IMR-90 (cell line): ENCODE data around the gene RPS2. TPM values are rescaled to one million over a fixed set of nuclear protein-coding genes. Genes with fewer than 3 reads are reported as not detected.

Experiments
- ATAC-seq: fragments of 200-7000 bp; cut with Tn5 transposase; 2 replicates; pipeline ENCODE4 v1.9.1; 2020; ENCODE audit warnings: low read depth, mild to moderate bottlenecking, moderate library complexity
- BruUV-seq: library from RNA; stranded (reverse); fragments of 400-500 nt; replicated peaks from 2 replicates; lab custom pipeline; 2021; lab: Mats Ljungman, UMichigan
- CTCF ChIA-PET: fragments of 300-600 bp; formaldehyde crosslinking; extraction: SDS; loops from one replicate; lab custom pipeline; 2021; ENCODE audit warnings: antibody characterized with exemption; lab: Yijun Ruan, JAX
- POLR2A ChIA-PET: fragments of 300-600 bp; sonication (Branson Sonifier 250); formaldehyde crosslinking; loops from one replicate; lab custom pipeline; 2022; ENCODE audit warnings: antibody characterized with exemption; ENCODE audit not compliant: unreplicated experiment; lab: Charles Lee
- DNase-seq: peaks from one replicate; pipeline ENCODE4 v3.0.0; 2013
- H2AFZ ChIP-seq: replicated peaks from 2 replicates; pipeline ENCODE3; 2013; ENCODE audit warnings: low read length, mild to moderate bottlenecking; ENCODE audit not compliant: poor library complexity
- H2AK5ac ChIP-seq: 2 replicates; pipeline ENCODE4 v1.6.1; 2013; ENCODE audit warnings: low read depth, low read length, inconsistent platforms
- H2AK9ac ChIP-seq: replicated peaks from 2 replicates; pipeline ENCODE3; 2013; ENCODE audit warnings: mild to moderate bottlenecking, low read depth, low read length, moderate library complexity; ENCODE audit not compliant: poor library complexity
- H2BK120ac ChIP-seq: 2 replicates; pipeline ENCODE4 v1.6.1; 2013; ENCODE audit warnings: low read depth, low read length, inconsistent platforms
- H2BK15ac ChIP-seq: 3 replicates; pipeline ENCODE4 v1.6.1; 2013; ENCODE audit warnings: low read depth, low read length, inconsistent platforms
- H2BK20ac ChIP-seq: 2 replicates; pipeline ENCODE4 v1.6.1; 2013; ENCODE audit warnings: low read depth, mild to moderate bottlenecking, inconsistent platforms, low read length, moderate library complexity
- H2BK5ac ChIP-seq: 2 replicates; pipeline ENCODE4 v1.6.1; 2013; ENCODE audit warnings: mild to moderate bottlenecking, low read depth, low read length, inconsistent platforms; ENCODE audit not compliant: poor library complexity, severe bottlenecking
- H3K14ac ChIP-seq: replicated peaks from 2 replicates; pipeline ENCODE4 v1.6.1; 2013; ENCODE audit warnings: low read depth, low read length, inconsistent platforms
- H3K18ac ChIP-seq: 2 replicates; pipeline ENCODE4 v1.6.1; 2013; ENCODE audit warnings: low read depth, low read length, control low read depth
- H3K23ac ChIP-seq: 2 replicates; pipeline ENCODE4 v1.6.1; 2013; ENCODE audit warnings: low read depth, low read length, inconsistent platforms
- H3K27ac ChIP-seq: 2 replicates; pipeline ENCODE4 v1.5.1; 2013; ENCODE audit warnings: mild to moderate bottlenecking, control low read depth, low read length; ENCODE audit not compliant: insufficient read depth
- H3K27me3 ChIP-seq: 2 replicates; pipeline ENCODE4 v1.6.1; 2013; ENCODE audit warnings: low read length; ENCODE audit not compliant: control insufficient read depth, insufficient read depth
- H3K36me3 ChIP-seq: 2 replicates; pipeline ENCODE4 v1.6.1; 2013; ENCODE audit warnings: low read length, mixed read lengths; ENCODE audit not compliant: control insufficient read depth, insufficient read depth
- H3K4ac ChIP-seq: 2 replicates; pipeline ENCODE4 v1.6.1; 2013; ENCODE audit warnings: low read depth, low read length, inconsistent platforms
- H3K4me1 ChIP-seq: 2 replicates; pipeline ENCODE4 v1.6.1; 2013; ENCODE audit warnings: low read length, mixed read lengths; ENCODE audit not compliant: control insufficient read depth, insufficient read depth
- H3K4me2 ChIP-seq: 2 replicates; pipeline ENCODE4 v1.6.1; 2013; ENCODE audit warnings: low read depth, mild to moderate bottlenecking, control low read depth, low read length, moderate library complexity
- H3K4me3 ChIP-seq: 2 replicates; pipeline ENCODE4 v1.5.1; 2013; ENCODE audit warnings: low read depth, mild to moderate bottlenecking, control low read depth, low read length, moderate library complexity; ENCODE audit not compliant: insufficient read depth
- H3K56ac ChIP-seq: 2 replicates; pipeline ENCODE4 v1.6.1; 2013; ENCODE audit warnings: low read length, inconsistent platforms; ENCODE audit not compliant: insufficient read depth; ENCODE audit errors: extremely low read depth
- H3K79me1 ChIP-seq, 2 experiments: 2 replicates each; pipeline ENCODE4 v1.6.1; 2013; ENCODE audit warnings: low read length in 2 of 2, inconsistent platforms in 1 of 2, low read depth in 1 of 2
- H3K9ac ChIP-seq: 2 replicates; pipeline ENCODE4 v1.6.1; 2013; ENCODE audit warnings: low read depth, low read length, control low read depth
- H3K9me1 ChIP-seq: 2 replicates; pipeline ENCODE4 v1.6.1; 2013; ENCODE audit warnings: low read length, inconsistent platforms; ENCODE audit not compliant: insufficient read depth
- H3K9me3 ChIP-seq: 2 replicates; pipeline ENCODE4 v1.6.1; 2013; ENCODE audit warnings: low read length; ENCODE audit not compliant: control insufficient read depth, insufficient read depth
- H4K20me1 ChIP-seq: 2 replicates; pipeline ENCODE4 v1.6.1; 2013; ENCODE audit warnings: low read length, inconsistent platforms; ENCODE audit not compliant: insufficient read depth
- H4K5ac ChIP-seq: 2 replicates; pipeline ENCODE4 v1.6.1; 2013; ENCODE audit warnings: mild to moderate bottlenecking, low read depth, low read length, control low read depth
- H4K8ac ChIP-seq, 2 experiments: 2 replicates each; pipeline ENCODE4 v1.6.1; 2013; ENCODE audit warnings: low read depth in 2 of 2, low read length in 2 of 2, control low read depth in 1 of 2, inconsistent platforms in 1 of 2
- H4K91ac ChIP-seq: 2 replicates; pipeline ENCODE4 v1.6.1; 2013; ENCODE audit warnings: low read depth, low read length, inconsistent platforms; ENCODE audit not compliant: insufficient read depth
- BHLHE40 ChIP-seq: fragments of 150-350 bp; IDR thresholded peaks from 2 replicates; pipeline ENCODE4 v1.6.1; 2016; ENCODE audit warnings: mild to moderate bottlenecking, low read depth, low read length
- CEBPB ChIP-seq: IDR thresholded peaks from 2 replicates; pipeline ENCODE4 v1.6.1; 2012; ENCODE audit warnings: low read depth, low read length, improper control_type of control experiment
- CHD1 ChIP-seq: IDR thresholded peaks from 2 replicates; pipeline ENCODE4 v1.6.1; 2012; ENCODE audit warnings: low read depth, low read length, improper control_type of control experiment
- POLR2A ChIP-seq: IDR thresholded peaks from 2 replicates; pipeline ENCODE4 v1.6.1; 2012; ENCODE audit warnings: mild to moderate bottlenecking, low read depth, low read length
- RFX5 ChIP-seq: IDR thresholded peaks from 2 replicates; pipeline ENCODE4 v1.8.0; 2012; ENCODE audit warnings: low read depth, mild to moderate bottlenecking, low read length, moderate library complexity
- WGBS, 2 experiments: methylation state at CpG; one replicate each; pipeline versions ENCODE4 v1.1.5 to v1.1.7; 2013; ENCODE audit warnings: missing lambda C conversion rate in 2 of 2; ENCODE audit not compliant: insufficient read length in 1 of 2; ENCODE audit errors: extremely low coverage in 2 of 2; 5-methylcytosine and 5-hydroxymethylcytosine counted together
- dilution Hi-C: fragments of 300-500 bp; cut with HindIII; formaldehyde crosslinking; loops from one replicate; pipeline ENCODE4 v1.14.3; 2018; ENCODE audit warnings: low sequenced_read_pairs; ENCODE audit not compliant: unreplicated experiment
- in situ Hi-C: fragments of 300-500 bp; cut with MboI; formaldehyde crosslinking; loops from 3 replicates; pipeline ENCODE4 v1.14.3; 2019; ENCODE audit warnings: low sequenced_read_pairs, inconsistent platforms, mixed read lengths
- intact Hi-C: fragments of 100-400 bp; cut with micrococcal nuclease; formaldehyde crosslinking; loops from 2 replicates; pipeline ENCODE4 v1.10.0; 2022
- polyA plus RNA-seq, 3 experiments: library from polyadenylated mRNA; depleted of rRNA; stranded (reverse); fragments of >200 nt; gene quantifications; 2 replicates each; pipeline ENCODE4 v1.2.3, GENCODE V29; 2012; ENCODE audit warnings: low replicate concordance in 1 of 3
- total RNA-seq: library from RNA; depleted of rRNA; stranded (reverse); fragments of >200 nt; gene quantifications from 2 replicates; pipeline ENCODE4 v1.2.3, GENCODE V29; 2012

RPS2 gene
- total and polyA plus RNA-seq, 2 of the 4 experiments (the other 2 are of a cell fraction): 2,703 to 6,941 TPM

DNA sequence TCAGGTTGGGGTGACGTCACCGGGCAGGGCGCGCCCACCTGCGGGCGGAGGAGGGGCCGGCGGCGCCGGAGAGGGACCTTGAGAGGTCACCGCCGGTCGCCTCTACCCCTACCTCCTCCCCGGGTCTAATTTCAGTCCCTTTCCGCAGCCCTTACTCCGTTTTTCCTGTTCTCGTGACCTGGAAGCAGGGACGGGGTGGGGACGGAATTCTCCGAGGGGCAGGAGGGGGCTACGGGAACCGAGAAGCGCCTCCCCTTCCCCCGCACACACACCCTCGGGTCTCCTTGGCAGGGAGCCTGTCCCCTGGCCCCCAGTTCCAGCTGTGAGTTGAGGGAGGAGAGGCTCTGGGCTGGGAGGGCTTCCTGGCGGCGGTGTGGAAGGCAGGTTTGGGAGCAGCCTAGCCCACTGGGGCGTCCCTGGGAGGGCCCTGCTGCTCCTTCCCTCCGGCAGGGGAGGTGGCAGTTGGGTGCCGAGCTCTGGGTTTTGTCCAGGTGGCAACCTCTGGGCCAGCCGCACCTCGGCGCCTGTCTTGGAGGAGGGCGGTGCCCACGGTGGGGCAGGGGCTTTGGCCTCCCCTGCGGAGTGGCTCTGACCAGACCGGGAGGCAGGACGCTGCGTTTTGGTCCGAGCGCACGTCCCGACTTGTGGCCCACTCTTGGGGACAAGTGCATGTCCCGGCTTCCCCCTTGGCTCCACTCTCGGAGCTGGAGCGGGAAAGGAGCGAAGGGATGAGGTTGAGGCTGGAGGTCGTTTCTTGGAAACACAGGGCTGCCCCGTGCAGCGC, 25.9 kb upstream of the RPS2 start:
- Histone ChIP-seq H4K8ac (no peak overlapping the region), H4K91ac (no peak overlapping the region), H2BK20ac (no peak overlapping the region), H3K9me1 (peaks cover 19% of the 10 kb centered on the region), H2BK5ac (no peak overlapping the region), H3K56ac (no peak overlapping the region), H3K9ac (no peak overlapping the region), H4K5ac (0 out of 2 replicates have a peak overlapping the region, but pooled peaks have one; percentile 23), H3K4me1 (peaks cover 13% of the 10 kb centered on the region), H3K4ac (peak overlapping the region; percentile 24; the same call in 1 of the 2 replicates), H2BK120ac (no peak overlapping the region), H3K27ac (no peak overlapping the region), H2AK5ac (peak overlapping the region; percentile 68), H3K27me3 (peaks cover 17% of the 10 kb centered on the region), H3K4me3 (peak overlapping the region; percentile 45; the same call in 1 of the 2 replicates), H3K14ac (no peak overlapping the region), H2AK9ac (peak overlapping the region; percentile 70), H4K20me1 (no peaks in the 10 kb centered on the region), H2BK15ac (no peak overlapping the region), H3K4me2 (peak overlapping the region; percentile 89), H3K18ac (no peak overlapping the region), H3K23ac (no peak overlapping the region), H2AFZ (peak overlapping the region; percentile 84), H3K79me1 (peaks cover 11 to 24% of the 10 kb centered on the region in 2 experiments; a peak in 3 of 4 replicates), H3K9me3 (peaks cover 2% of the 10 kb centered on the region; the same call in 1 of the 2 replicates), H3K36me3 (peaks cover 13% of the 10 kb centered on the region)
- dilution Hi-C loops: no loop called here
- in situ Hi-C loops: no loop called here
- 21% methylated on average over 20 of the region's 50 CpGs; no CpG with 5 or more reads in 1 of the 2 experiments for WGBS, 2 experiments
- intact Hi-C loops: no loop called here
- DNase-seq (no peak), ATAC-seq (no peak)
- TF ChIP-seq RFX5 (no peak), CEBPB (no peak), POLR2A (no peak), BHLHE40 (no peak), CHD1 (no peak)
- POLR2A ChIA-PET: no interaction called here
- BruUV-seq: no TSS peak
- CTCF ChIA-PET: interaction anchor here (1.1 kb wide), 1 partner anchor 13 kb away, joined by 3 read pairs; no protein-coding TSS in a partner anchor
